ENCODE data around the gene GLA.

The GLA gene

DNA sequence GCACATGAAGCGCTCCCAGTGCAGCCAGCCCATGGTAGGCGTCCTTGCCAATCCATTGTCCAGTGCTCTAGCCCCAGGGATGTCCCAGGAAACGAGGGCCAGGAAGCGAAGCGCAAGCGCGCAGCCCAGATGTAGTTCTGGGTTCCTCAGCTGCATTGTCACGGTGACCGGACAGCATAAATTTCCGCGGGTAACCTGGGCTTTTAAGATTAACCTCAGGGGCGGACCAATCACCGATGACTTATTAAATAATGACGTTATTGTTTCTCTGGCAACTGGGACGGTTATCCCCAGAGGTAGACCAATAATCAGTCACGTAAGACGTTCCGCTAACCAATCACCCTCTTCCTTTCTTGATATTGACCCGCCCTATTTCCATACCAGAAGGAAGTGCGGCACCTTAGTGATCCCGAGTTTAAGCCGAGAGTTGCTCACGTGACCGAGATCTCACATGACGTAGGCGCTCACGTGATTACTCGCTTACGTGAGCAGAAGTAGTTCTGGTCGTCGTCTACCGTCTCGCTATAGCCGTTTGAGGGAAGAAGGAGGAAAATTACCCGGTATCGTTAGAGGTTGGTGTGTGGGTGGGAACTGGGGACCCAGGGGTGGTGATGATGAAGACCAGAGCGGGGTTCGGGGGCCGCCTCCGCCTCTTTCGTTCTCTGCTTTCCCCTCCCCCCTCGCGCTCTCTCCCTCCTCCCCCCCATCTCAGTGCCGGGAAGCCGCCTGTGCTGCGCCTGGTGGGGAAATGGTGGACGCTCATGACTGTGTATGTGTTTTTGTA lies at the start of gene GLA, which contains the start of gene HNRNPH2:
Gene GLA, minus strand, starts transcription at position 178 of the 784 bp plus-strand sequence. Its CDS starts 22 bp downstream, at position 156.
Gene HNRNPH2, plus strand, starts transcription at position 475 of the 784 bp plus-strand sequence. CDS start 3,767 bp downstream, outside the sequence.
- Mint-ChIP-seq H3K27me3 (no peaks in the 10 kb centered on the region), H3K36me3 (peaks cover 13% of the 10 kb centered on the region), H3K4me1 (peaks cover 29% of the 10 kb centered on the region), H3K4me3 (peak within 1 kb of the TSS; percentile 95), H3K27ac (peak within 1 kb of the TSS; percentile 94), H3K9me3 (no peaks in the 10 kb centered on the region)
- ATAC-seq: peak; percentile 95

DNA sequence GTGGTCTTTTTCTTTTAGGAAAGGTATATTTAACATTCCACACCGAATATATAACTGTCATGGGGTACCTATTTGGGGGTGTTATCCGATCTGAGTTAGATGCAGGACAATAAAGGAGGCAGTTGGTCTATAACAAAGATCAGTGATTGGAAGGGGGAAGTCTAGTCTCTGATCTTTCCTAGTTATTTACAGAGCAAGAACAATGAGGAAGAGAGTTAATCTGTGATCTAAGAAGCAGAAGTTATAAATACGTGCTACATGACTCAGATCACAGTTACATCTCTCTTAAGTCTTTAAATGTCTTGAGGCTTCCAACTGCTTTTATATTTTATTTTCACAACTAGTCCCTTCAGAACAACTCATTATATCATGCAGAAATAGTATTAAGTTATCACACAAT lies 44.3 kb upstream of the GLA start:
- Mint-ChIP-seq H3K9me3 (peaks cover 5% of the 10 kb centered on the region), H3K27me3 (no peaks in the 10 kb centered on the region), H3K4me1 (no peaks in the 10 kb centered on the region), H3K36me3 (peaks cover 33% of the 10 kb centered on the region), H3K4me3 (no peak overlapping the region), H3K27ac (no peak overlapping the region)
- no peak for ATAC-seq

DNA sequence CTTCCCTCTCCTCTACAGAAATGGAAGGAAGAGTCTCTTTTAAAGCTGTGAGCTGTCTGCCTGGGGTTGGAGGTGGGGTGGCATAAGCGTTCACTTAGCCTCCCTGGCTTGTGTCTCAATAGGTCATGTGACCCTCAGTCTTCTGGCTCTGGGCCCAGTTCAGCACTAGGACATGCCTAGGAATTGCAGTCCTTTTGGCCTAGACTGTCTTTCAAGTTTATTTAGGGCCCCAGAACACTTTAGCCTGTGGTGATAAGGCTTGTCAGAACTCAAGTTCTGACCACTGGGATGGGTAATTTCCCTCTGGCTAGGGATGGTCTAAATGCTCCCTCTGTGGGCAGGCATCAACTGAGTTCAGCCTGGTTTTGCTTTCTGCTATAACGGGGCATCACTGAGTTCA lies 43.2 kb upstream of the GLA start:
- Mint-ChIP-seq H3K4me3 (no peak overlapping the region), H3K36me3 (peaks cover 35% of the 10 kb centered on the region), H3K4me1 (no peaks in the 10 kb centered on the region)

DNA sequence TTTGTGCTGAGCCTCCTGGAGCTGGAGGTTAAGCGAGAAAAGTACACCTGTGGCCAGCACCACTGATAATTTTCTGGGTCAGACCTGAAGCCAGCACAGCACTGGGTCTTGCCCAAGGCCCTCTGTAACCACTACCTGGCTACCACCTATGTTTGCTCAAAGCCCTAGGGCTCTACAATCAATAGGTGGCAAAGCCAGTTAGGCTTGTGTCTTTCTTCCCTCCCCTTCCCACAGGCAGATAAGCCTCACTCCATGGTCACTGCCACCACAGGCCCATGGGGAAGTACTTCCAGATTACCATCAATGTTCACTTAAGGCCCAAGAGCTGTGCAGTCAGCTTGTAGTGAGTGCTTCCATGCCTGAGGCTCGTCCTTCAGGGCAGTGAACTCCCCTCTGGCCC lies 42.4 kb upstream of the GLA start:
- no peak overlapping the region for H3K27ac Mint-ChIP-seq
- no peak for ATAC-seq
- H3K4me1 Mint-ChIP-seq: no peaks in the 10 kb centered on the region
- peaks cover 35% of the 10 kb centered on the region for H3K36me3 Mint-ChIP-seq
- no peak overlapping the region for H3K4me3 Mint-ChIP-seq
- no peaks in the 10 kb centered on the region for H3K27me3 Mint-ChIP-seq
- peaks cover 5% of the 10 kb centered on the region for H3K9me3 Mint-ChIP-seq

More for the DNA sequence above, 43.2 kb upstream of the GLA start:
- Mint-ChIP-seq H3K27me3 (no peaks in the 10 kb centered on the region), H3K9me3 (peaks cover 5% of the 10 kb centered on the region), H3K27ac (no peak overlapping the region)
- ATAC-seq: no peak

DNA sequence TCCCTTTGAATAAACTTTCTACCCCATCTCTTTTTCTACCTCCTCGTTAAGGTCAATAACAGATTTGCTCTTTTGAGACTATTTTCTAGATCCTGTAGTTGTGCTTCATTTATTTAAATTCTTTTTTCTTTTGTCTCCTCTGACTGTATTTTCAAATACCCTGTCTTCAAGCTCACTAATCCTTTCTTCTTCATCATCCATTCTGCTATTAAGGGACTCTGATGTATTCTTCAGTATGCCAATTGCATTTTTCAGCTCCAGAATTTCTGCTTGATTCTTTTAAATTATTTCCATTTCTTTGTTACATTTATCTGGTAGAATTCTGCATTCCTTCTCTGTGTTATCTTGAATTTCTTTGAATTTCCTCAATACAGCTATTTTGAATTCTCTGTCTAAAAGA lies 41.6 kb upstream of the GLA start:
- ATAC-seq: no peak
- no peaks in the 10 kb centered on the region for H3K27me3 Mint-ChIP-seq
- peaks cover 39% of the 10 kb centered on the region for H3K36me3 Mint-ChIP-seq
- H3K4me1 Mint-ChIP-seq: no peaks in the 10 kb centered on the region
- H3K9me3 Mint-ChIP-seq: peaks cover 5% of the 10 kb centered on the region
- H3K4me3 Mint-ChIP-seq: no peak overlapping the region
- H3K27ac Mint-ChIP-seq: no peak overlapping the region

DNA sequence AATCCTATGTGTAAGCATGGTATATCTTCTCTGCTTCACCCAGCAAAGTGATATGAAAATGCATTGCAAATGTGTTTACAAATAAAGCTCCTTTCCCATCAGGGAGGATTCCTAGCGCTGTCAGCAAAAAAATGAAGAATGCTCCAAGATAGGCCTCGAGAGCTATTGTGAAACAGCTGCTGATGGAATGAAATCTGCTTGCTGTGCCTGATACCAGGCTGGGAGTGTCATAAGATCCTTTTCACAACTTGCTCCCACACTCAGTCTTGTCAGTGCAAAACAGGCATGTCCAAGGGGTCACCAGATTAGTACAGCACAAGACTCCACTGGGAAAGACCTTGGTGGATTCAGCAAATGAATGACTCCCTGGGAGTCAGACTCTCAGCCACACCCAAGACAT lies 34.4 kb upstream of the GLA start:
- Mint-ChIP-seq H3K36me3 (peaks cover 48% of the 10 kb centered on the region), H3K4me3 (no peak overlapping the region), H3K27ac (no peak overlapping the region), H3K4me1 (no peaks in the 10 kb centered on the region), H3K27me3 (no peaks in the 10 kb centered on the region), H3K9me3 (no peaks in the 10 kb centered on the region)
- no peak for ATAC-seq

DNA sequence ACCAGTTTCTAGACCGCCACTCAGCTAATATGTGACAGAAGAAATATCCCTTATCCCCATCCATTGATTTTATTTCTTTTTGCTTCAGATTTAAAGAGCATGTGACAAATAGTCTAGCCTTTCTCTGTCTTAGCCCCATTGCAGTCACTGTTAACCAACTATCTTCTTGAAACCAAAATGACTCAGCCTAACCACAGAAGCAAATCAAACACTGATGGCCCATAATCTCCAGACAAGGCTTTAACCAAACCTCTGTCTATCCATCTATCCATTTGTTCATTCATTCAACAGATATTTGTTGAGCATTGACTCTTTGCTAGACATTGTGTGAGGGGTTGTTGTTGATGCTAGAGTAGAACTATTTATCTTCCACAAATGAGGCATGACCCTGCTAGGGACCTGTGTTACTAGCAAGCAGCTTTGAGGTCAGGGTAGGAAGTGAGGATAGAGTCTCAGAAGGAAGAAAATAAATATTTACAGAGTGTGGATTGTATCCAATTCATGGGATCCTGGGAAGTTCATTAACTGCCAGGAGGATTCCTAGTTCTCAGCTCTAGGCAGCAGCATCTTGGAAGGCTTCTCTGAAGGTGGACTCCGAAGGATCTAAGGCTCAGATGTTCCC lies 22.8 kb upstream of the GLA start:
- peak; percentile 59 for ATAC-seq
- Mint-ChIP-seq H3K9me3 (no peaks in the 10 kb centered on the region), H3K4me3 (no peak overlapping the region), H3K27ac (peak overlapping the region; percentile 54), H3K36me3 (peaks cover 31% of the 10 kb centered on the region), H3K27me3 (no peaks in the 10 kb centered on the region), H3K4me1 (no peaks in the 10 kb centered on the region)

DNA sequence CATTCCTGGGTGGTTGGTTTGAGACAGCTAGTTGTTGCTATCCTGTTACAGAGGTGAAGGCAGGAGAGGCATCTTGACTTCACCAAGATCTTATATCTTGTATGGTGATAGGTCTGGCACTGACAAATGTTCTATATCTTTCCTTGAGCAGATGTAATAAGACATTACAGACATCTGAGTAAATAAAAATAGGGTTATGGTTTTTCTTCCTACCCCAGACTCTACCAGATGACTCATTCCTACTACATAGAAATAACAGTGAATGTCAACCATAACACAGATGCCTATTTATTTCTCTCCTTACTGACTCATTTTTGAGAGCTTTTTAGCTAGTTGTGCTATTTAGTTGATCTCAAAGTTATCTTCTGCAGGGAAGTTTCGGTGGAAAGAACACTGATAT lies 22.2 kb upstream of the GLA start:
- Mint-ChIP-seq H3K27ac (peak overlapping the region; percentile 54), H3K36me3 (peaks cover 36% of the 10 kb centered on the region), H3K4me3 (no peak overlapping the region), H3K27me3 (no peaks in the 10 kb centered on the region), H3K4me1 (no peaks in the 10 kb centered on the region), H3K9me3 (no peaks in the 10 kb centered on the region)
- ATAC-seq: no peak

DNA sequence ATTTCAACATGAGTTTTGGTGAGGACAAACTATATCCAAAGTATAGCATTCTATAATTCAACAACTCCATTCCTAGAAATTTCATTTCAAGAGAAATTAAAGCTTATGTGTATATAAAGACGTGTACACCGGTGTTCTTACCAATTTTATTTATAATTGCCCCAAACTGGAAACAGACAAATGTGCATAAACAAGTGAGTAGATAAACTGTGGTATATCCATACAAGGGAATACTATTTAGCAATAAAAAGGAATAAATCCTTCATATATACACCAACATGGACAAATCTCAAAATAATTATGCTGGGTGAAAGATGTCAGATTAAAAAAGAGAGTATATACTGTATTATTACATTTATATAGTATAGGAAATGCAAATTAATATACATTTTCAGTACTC lies 20.2 kb upstream of the GLA start:
- no peak overlapping the region for H3K4me3 Mint-ChIP-seq
- peaks cover 40% of the 10 kb centered on the region for H3K36me3 Mint-ChIP-seq
- ATAC-seq: no peak
- H3K9me3 Mint-ChIP-seq: no peaks in the 10 kb centered on the region
- no peak overlapping the region for H3K27ac Mint-ChIP-seq
- H3K4me1 Mint-ChIP-seq: no peaks in the 10 kb centered on the region
- no peaks in the 10 kb centered on the region for H3K27me3 Mint-ChIP-seq

DNA sequence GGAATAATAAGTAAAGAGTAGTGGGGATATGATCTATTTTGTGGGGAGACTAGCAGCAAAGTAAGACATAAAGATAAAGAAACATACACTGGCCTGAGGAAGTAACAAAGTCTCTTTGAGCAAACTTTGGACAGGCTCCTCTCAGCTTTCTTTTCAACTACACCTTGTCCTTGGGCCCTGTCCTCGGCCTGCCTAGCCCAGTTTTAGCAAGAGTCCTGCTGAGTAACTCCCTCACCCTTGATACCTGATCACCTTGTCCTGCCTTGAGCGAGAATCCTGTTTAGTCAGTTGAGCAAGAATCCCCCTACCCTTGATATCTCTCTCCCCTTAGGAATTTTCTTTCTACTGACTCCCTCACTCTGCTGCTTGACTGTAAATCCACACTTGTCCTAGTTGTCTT lies 11.8 kb upstream of the GLA start:
- Mint-ChIP-seq H3K27me3 (no peaks in the 10 kb centered on the region), H3K4me3 (peak overlapping the region; percentile 45), H3K36me3 (peaks cover 11% of the 10 kb centered on the region), H3K9me3 (no peaks in the 10 kb centered on the region), H3K4me1 (peaks cover 28% of the 10 kb centered on the region), H3K27ac (peak overlapping the region; percentile 100)
- no peak for ATAC-seq

DNA sequence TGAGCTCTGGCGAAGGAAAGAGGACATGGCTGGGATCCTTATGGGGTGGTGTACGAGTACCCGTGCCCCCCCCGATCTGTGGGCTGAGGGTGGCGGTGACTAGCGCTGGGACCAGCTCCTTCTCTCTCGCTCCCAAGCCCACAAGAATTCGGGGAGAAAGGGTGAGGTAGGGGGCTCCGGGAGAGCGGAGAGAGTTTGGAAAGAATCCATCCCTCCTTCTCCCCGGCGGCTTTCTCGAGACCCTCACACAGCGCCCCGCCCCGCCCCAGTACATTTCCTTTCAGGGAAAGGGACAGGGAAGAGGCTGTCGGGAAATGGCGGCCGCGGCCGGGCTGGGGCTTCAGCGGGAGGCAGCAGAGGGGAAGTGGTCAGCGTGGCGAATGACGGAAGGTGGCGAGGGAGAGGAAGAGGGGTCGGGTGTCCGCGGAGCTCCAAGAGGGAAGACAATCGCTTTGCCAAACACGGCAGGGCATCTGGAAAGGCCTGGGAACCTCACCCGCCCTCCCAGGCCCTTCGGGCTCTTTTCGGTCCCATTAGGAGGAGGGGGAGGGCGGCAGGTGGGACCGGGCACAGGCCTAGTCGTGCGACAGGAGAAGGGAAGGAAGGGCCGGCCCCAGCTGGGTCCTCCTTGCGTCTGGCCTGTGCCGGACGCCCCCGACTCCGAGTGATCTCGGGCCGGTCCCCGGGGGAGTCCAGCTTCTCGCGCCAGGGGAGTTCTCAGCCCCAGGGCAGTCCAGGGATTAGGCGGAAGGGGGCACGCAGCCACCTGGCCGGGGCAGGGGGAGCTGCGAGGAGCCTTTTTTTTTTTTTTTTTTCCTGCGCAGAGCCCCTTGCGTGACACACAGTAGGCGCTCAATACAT lies 10.5 kb upstream of the GLA start:
- H3K4me3 Mint-ChIP-seq: peak overlapping the region; percentile 99

DNA sequence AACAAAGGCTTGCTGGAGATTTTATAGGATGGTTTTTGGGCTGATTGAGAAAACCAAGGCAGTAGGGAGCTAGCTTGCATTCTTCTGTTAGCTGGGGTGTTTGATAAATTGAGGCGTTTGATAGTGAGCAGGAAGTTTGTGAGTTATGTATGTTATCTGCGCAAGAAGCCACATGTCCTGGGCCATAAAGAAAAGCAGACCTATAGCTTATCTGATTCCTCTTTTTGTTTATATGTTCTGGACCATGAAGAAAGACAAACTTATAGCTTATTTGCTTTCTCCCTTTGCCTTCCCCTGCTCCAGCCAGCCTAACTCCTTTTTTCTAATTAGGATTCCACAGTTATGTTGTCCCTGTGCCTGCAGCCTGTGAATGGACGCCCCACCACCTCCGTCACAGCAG lies 9.5 kb upstream of the GLA start:
- H3K4me3 Mint-ChIP-seq: peak overlapping the region; percentile 99
- peaks cover 41% of the 10 kb centered on the region for H3K4me1 Mint-ChIP-seq
- H3K36me3 Mint-ChIP-seq: peaks cover 21% of the 10 kb centered on the region
- no peaks in the 10 kb centered on the region for H3K9me3 Mint-ChIP-seq
- H3K27ac Mint-ChIP-seq: peak overlapping the region; percentile 100
- ATAC-seq: no peak
- H3K27me3 Mint-ChIP-seq: no peaks in the 10 kb centered on the region

More for the DNA sequence above, 10.5 kb upstream of the GLA start:
- H3K27ac Mint-ChIP-seq: peak overlapping the region; percentile 100
- H3K36me3 Mint-ChIP-seq: peaks cover 11% of the 10 kb centered on the region
- peaks cover 31% of the 10 kb centered on the region for H3K4me1 Mint-ChIP-seq
- no peaks in the 10 kb centered on the region for H3K27me3 Mint-ChIP-seq
- ATAC-seq: peak; percentile 74
- no peaks in the 10 kb centered on the region for H3K9me3 Mint-ChIP-seq

DNA sequence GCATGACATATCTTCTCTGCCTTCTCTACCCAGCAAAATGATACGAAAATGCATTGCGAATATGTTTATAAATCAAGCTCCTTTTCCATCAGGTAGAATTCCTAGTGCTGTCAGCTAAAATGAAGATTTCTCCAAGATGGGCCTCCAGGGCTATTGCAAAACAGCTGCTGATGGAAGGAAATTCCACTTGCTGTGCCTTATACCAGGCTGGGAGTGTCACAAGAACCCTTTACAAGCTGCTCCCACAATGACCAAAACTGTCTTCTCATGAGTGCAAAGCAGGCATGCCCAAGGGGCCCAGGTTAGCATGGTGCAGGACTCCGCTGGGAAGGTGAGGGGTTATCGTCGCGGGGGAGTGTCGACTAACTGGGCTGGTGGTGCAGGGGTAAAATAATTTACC lies 9.0 kb upstream of the GLA start:
- no peak overlapping the region for H3K4me3 Mint-ChIP-seq

DNA sequence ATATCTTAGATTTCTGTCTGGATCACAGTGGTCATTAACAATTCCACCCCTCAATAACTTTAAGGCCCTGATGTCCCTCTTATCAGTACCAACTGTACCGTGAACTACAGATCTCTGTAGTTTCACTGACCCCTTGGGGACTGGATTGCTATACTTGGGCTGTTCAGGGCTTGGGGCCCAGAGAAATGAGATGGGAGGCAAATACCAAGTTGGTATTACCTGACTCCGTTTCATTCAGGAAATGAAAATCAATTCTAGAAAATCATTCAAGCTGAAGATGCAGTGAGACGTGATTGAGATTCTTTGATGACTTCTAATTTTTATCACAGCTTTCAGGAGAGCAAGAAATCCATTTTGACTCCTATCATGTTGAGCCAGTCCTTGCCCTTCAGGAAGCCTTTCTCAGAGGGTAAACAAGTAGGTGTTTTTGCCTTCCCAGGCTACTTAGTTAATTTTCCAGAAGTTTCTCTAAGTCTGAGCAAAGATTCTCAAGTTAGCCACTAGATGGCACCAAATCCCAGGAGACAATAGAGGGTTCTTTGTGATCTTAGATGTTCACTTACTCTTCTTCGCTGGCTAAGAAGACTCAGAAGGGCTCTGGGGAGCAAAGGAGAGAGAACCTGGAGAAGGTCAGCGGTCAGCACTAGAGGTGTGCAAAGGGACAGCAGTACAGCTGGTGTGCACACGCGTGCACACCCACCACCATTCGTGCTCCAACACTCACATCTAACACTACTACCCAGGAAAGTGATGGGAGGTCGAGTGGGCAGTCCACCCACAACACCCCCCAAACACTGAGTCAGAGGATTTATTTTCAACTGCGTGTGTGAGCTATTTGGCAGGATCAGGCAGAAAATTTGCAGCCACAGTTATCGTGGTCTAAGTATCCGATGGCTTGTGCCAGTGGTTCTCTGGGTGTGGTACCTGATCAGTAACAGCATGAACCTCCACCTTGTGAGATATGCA lies 7.7 kb upstream of the GLA start:
- peak; percentile 73 for ATAC-seq

More for the DNA sequence above, 9.0 kb upstream of the GLA start:
- no peaks in the 10 kb centered on the region for H3K9me3 Mint-ChIP-seq
- H3K27me3 Mint-ChIP-seq: no peaks in the 10 kb centered on the region
- no peak overlapping the region for H3K27ac Mint-ChIP-seq
- peaks cover 26% of the 10 kb centered on the region for H3K36me3 Mint-ChIP-seq
- peaks cover 46% of the 10 kb centered on the region for H3K4me1 Mint-ChIP-seq
- no peak for ATAC-seq

More for the DNA sequence above, 7.7 kb upstream of the GLA start:
- Mint-ChIP-seq H3K27ac (peak overlapping the region; percentile 82), H3K9me3 (no peaks in the 10 kb centered on the region), H3K36me3 (peaks cover 19% of the 10 kb centered on the region), H3K4me3 (peak overlapping the region; percentile 41), H3K27me3 (no peaks in the 10 kb centered on the region), H3K4me1 (peaks cover 51% of the 10 kb centered on the region)
